ENCODE results near the gene ZDHHC4. TPM values are rescaled to one million over a fixed set of nuclear protein-coding genes. Genes with fewer than 3 reads are reported as not detected.

The ZDHHC4 gene
- total and polyA plus RNA-seq, 9 of the 15 experiments (the other 6 are each of a cell fraction or from before 2014, with no cell fraction given): 33.4 to 106 (median 58.3) TPM

GRCh38 chr7:6637544-6638229, 60.4 kb downstream of the ZDHHC4 start (continued):
- 0 out of 2 replicates have a peak, but pooled peaks have one; percentile 18 for TF ChIP-seq ZBTB33 (CRISPR knock-in tag; IDR thresholded peaks at IDR 0.05)
- no peak for TF ChIP-seq SMARCE1 (IDR thresholded peaks at IDR 0.05)
- TF ChIP-seq PHF21A (IDR thresholded peaks at IDR 0.05; ENCODE audit: borderline replicate concordance, low read depth): 0 out of 2 replicates have a peak, but pooled peaks have one; percentile 57
- TF ChIP-seq MTA3 (IDR thresholded peaks at IDR 0.05; ENCODE audit: borderline replicate concordance): peak; percentile 54
- TF ChIP-seq IRF1 (CRISPR knock-in tag; IDR thresholded peaks at IDR 0.05; ENCODE audit: borderline replicate concordance): no peak
- TF ChIP-seq NBN (IDR thresholded peaks at IDR 0.05; ENCODE audit: low read depth): 0 out of 2 replicates have a peak, but pooled peaks have one; percentile 22
- TF ChIP-seq HIVEP1 (CRISPR knock-in tag; IDR thresholded peaks at IDR 0.05): no peak
- TF ChIP-seq CUX1 (CRISPR knock-in tag; IDR thresholded peaks at IDR 0.05): no peak
- TF ChIP-seq SREBF1 (IDR thresholded peaks at IDR 0.05; ENCODE audit: borderline replicate concordance, low read depth, low read length): no peak
- TF ChIP-seq ZBTB9 (CRISPR knock-in tag; IDR thresholded peaks at IDR 0.05): no peak
- TF ChIP-seq ZC3H8 (IDR thresholded peaks at IDR 0.05): no peak
- TF ChIP-seq IFI16 (CRISPR knock-in tag; IDR thresholded peaks at IDR 0.05): no peak
- no peak for TF ChIP-seq ASH1L (IDR thresholded peaks at IDR 0.05; ENCODE audit: borderline replicate concordance, low read depth, partially characterized antibody)
- TF ChIP-seq SAP30 (IDR thresholded peaks at IDR 0.05; ENCODE audit: borderline replicate concordance, insufficient read depth, low read depth, low read length, poor library complexity, severe bottlenecking): peak; percentile 87
- TF ChIP-seq HMG20A (CRISPR knock-in tag; conservative IDR thresholded peaks at IDR 0.05): no peak
- peak; percentile 65 for TF ChIP-seq CCNT2 (IDR thresholded peaks at IDR 0.05; ENCODE audit: borderline replicate concordance, extremely low read depth, insufficient read length, low read depth, low read length)
- peak in 1 of 2 experiments; percentile 41; a peak in 1 of 4 replicates for TF ChIP-seq SRF (CRISPR knock-in tag; IDR thresholded peaks at IDR 0.05)
